NK-92 treated with Interleukin-12 subunit alpha and Interleukin-12 subunit beta, amount 100 ng/mL, for 24 hours (cell line): Measurements from ENCODE around the gene SMTNL1.
A peak's percentile ranks its signal among the peaks of the same experiment; 100 is the strongest.

Experiments used
- DNase-seq: peaks from one replicate; lab custom pipeline; 2025; lab: John Stamatoyannopoulos, UW

The SMTNL1 gene

GRCh38 chr11:57544566-57544965, 7.2 kb downstream of the SMTNL1 start:
- DNase-seq, result no peak

GRCh38 chr11:57545883-57546282, 8.5 kb downstream of the SMTNL1 start:
- DNase-seq, result no peak

- DNase-seq, result no peak
Observed at GRCh38 chr11:57546451-57546850, 9.1 kb downstream of the SMTNL1 start.

- DNase-seq, result no peak
Observed at GRCh38 chr11:57546869-57547475, 9.6 kb downstream of the SMTNL1 start.

GRCh38 chr11:57547854-57548377, 10.5 kb downstream of the SMTNL1 start:
- DNase-seq, result no peak

GRCh38 chr11:57549983-57550382, 12.6 kb downstream of the SMTNL1 start:
- DNase-seq, result no peak

- DNase-seq, result no peak
Observed at GRCh38 chr11:57551941-57552340, 14.5 kb downstream of the SMTNL1 start.

GRCh38 chr11:57552479-57552878, 15.1 kb downstream of the SMTNL1 start:
- no peak for DNase-seq

GRCh38 chr11:57555393-57555792, 18.0 kb downstream of the SMTNL1 start:
- DNase-seq, result no peak

- DNase-seq, result no peak
Observed at GRCh38 chr11:57556041-57556440, 18.6 kb downstream of the SMTNL1 start.

GRCh38 chr11:57560146-57560545, 22.8 kb downstream of the SMTNL1 start:
- DNase-seq, result no peak

- DNase-seq, result no peak
Observed at GRCh38 chr11:57562596-57562995, 25.2 kb downstream of the SMTNL1 start.

- DNase-seq, result peak; percentile 10
Observed at GRCh38 chr11:57566005-57566904, 28.9 kb downstream of the SMTNL1 start.

GRCh38 chr11:57566905-57567514, 29.6 kb downstream of the SMTNL1 start:
- no peak for DNase-seq

GRCh38 chr11:57567515-57568329, 30.3 kb downstream of the SMTNL1 start, which contains the start of gene UBE2L6:
Gene UBE2L6 (minus strand): TSS chr11:57567672. CDS start chr11:57567611, 61 bp downstream.
- peak; percentile 60 for DNase-seq

- no peak for DNase-seq
Observed at GRCh38 chr11:57568330-57568766, 31.0 kb downstream of the SMTNL1 start.

GRCh38 chr11:57571606-57572005, 34.2 kb downstream of the SMTNL1 start:
- DNase-seq, result no peak

GRCh38 chr11:57574061-57574460, 36.7 kb downstream of the SMTNL1 start:
- no peak for DNase-seq

GRCh38 chr11:57584341-57584740, 46.9 kb downstream of the SMTNL1 start:
- no peak for DNase-seq

GRCh38 chr11:57585301-57585700, 47.9 kb downstream of the SMTNL1 start:
- no peak for DNase-seq

GRCh38 chr11:57586711-57587245, 49.4 kb downstream of the SMTNL1 start:
- no peak for DNase-seq
